ENCODE data around the gene PTPRM.

The PTPRM gene

DNA sequence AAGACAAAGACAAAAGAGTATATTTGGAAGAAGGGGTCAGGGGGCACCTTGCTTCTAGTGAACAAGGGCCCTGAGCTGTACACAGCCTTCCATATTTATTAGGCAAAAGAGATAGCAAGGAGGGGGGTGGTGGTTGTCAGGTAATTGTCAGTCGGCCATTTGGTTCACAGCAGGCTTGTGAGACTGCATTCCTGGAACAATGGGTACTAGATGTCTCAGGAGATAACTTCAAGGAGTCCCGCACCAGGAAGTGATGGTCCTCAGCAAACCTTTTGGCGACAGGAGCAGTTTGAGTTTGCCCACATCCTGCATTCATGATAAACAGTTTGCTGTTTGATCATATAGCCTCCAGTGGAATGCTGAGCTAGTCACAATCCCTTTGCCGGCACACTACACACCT is 665.7 kb downstream of the PTPRM start:
- no peak for DNase-seq (ENCODE audit: low spot score)

GRCh38 chr18:8235894-8236293 is 668.8 kb downstream of the PTPRM start:
- DNase-seq (ENCODE audit: low spot score): no peak

GRCh38 chr18:8238507-8238906 is 671.4 kb downstream of the PTPRM start:
- DNase-seq (ENCODE audit: low spot score): no peak

DNA sequence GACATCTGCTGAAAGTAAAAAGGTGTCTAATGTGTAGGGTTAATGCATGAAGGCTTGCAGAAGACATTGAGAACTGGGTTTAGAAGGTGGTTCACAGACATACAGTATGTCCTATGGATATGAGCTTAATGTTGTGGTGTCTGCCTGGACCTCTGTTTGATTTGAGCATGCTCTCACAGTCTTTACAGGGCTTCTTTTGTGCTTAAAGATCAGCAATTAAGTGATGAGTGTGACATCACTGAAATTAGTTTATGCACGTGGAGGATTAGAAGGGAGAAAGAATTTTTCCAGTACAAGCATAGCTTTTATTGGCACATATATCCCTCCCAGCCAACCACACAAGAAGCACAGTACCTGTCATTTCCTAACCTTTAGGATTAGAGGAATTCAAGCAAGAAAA is 674.6 kb downstream of the PTPRM start:
- no peak for DNase-seq (ENCODE audit: low spot score)

- no peak for DNase-seq (ENCODE audit: low spot score)
Observed at GRCh38 chr18:8242151-8242696, 675.1 kb downstream of the PTPRM start.

DNA sequence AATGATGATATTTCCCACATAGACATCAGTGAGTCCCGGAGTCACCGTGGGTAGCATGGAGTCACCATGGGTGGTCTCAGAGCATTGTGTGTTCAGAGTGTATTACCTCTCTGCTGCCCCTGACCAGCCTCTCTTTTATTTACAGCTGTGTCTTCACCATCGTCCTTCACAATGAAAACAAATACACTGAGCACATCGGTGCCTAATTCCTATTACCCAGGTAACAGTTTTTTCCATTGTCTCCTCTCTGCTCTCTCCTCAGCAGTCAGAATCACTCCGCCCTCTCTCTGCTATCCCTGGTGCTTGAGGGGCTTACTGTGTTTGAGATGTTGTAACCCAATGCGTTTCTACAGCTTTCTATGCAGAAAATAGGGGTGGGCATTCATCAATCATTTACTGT is 680.6 kb downstream of the PTPRM start:
- no peak for DNase-seq (ENCODE audit: low spot score)

DNA sequence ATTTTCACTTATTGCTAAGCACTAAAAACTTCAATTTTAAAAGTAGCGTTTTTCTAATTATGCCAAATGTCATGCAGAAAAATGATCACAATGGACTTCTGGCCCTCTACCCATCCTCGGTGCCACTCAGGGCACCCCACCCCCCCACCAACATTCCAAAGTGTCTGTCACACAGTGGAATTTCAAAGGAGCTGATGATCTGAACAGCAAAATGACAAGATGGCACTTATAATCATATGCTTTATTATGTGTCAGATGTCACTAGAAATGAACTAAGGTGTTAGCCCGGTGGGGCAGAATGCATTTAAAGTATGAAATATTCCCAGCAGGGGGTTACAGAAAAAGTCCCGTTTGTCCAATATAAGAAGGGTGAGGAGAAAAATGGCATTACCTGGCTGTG is 681.5 kb downstream of the PTPRM start:
- DNase-seq (ENCODE audit: low spot score): no peak

- DNase-seq (ENCODE audit: low spot score): no peak
Observed at GRCh38 chr18:8249811-8250210, 682.7 kb downstream of the PTPRM start.

- no peak for DNase-seq (ENCODE audit: low spot score)
Observed at GRCh38 chr18:8252371-8252770, 685.3 kb downstream of the PTPRM start.

- DNase-seq (ENCODE audit: low spot score): no peak
Observed at GRCh38 chr18:8253944-8254343, 686.8 kb downstream of the PTPRM start.

DNA sequence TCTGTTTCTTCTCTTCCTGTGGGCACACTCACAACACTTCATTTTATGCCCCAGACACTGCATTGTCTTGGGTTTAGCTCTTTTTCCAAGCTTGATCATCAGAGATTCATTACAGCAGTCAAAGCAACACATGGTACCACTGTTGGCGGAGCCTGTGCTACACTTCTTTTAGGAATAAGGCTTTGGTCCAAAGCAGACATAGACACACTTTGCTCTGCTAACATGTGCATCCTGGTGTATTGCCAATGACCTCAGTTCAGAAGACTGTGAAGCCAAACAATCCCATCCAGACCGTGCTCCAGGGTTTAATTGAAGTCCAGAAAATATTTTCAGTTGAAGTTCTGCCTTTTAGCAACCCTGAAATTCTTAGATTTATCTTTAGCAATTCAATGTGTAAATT is 687.5 kb downstream of the PTPRM start:
- no peak for DNase-seq (ENCODE audit: low spot score)

GRCh38 chr18:8257851-8258434 is 690.8 kb downstream of the PTPRM start:
- no peak for DNase-seq (ENCODE audit: low spot score)

DNA sequence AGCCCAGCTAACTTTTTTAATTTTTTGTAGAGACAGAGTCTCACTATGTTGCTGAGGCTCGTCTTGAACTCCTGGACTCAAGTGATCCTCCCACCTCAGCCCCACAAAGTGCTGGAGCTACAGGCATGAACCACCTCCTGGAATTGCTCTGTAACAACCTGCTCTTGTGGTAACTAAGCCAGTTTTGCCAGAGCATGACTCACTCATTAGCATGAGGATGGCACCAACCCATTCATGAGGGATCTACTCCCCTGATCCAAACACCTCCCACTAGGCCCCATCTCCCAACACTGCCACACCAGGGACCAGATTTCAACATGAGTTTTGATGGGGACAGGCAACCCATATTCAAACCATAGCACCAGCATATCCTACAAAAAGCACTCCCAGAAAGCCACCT is 693.2 kb downstream of the PTPRM start:
- no peak for DNase-seq (ENCODE audit: low spot score)

- DNase-seq (ENCODE audit: low spot score): no peak
Observed at GRCh38 chr18:8260827-8261226, 693.7 kb downstream of the PTPRM start.

DNA sequence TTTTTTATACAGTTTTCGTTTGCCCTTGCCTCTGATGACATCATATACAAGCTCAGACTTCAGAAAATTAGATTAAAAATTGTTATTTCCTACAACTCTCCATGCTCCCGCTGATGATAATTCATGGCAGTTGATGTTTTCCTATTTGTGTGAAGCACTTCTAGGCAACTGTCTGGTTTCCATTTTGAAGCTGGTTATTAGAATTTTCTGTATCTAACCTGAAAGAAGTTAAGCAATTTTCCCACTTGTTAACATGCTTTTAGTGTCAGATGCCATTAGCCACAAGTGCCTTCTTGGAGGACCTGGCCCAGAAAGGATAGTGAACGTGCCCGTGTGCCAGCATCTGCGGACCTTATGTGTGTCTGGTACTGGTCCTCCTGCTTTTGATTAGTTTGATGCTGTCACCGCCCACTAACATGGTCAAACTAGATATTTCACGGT is 694.6 kb downstream of the PTPRM start:
- DNase-seq (ENCODE audit: low spot score): no peak

DNA sequence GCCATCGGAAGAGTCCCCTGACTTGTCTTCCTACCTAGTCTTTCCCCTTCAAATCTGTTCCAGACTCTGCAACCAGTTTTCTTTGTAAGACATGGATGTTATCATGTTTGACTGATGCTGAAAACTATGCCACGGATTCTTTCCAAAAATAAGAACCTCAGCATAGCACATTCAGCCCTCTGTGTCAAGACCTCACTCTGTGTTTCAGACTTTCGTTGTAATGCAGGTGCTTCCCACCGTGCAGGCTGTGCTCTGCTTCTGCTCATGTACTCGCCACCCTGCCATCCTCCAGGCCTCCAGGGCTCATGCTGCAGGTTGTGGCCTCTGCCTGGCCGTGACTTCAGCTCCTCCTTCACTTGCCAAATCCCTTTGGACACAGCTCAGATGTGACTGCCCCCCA is 695.1 kb downstream of the PTPRM start:
- no peak for DNase-seq (ENCODE audit: low spot score)

DNA sequence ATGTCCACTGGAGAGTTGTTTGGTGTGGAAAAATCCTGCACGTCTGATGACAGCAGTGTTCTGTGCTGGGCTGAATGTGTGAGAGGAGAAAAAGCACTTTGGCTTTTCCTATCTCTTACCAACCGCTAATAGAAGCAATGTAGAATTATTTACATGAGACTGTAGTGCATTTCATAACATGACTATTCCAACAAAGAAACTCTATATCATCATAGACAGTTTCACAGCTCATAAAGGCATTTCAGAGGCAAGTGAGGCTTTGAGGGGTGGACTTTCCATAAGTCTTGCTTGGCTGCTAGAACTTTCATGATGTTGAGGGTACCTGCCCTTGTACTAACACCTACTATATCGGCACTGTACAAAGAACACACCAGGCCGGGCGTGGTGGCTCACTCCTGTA is 697.0 kb downstream of the PTPRM start:
- no peak for DNase-seq (ENCODE audit: low spot score)

GRCh38 chr18:8264861-8265411 is 697.8 kb downstream of the PTPRM start:
- DNase-seq (ENCODE audit: low spot score): no peak

DNA sequence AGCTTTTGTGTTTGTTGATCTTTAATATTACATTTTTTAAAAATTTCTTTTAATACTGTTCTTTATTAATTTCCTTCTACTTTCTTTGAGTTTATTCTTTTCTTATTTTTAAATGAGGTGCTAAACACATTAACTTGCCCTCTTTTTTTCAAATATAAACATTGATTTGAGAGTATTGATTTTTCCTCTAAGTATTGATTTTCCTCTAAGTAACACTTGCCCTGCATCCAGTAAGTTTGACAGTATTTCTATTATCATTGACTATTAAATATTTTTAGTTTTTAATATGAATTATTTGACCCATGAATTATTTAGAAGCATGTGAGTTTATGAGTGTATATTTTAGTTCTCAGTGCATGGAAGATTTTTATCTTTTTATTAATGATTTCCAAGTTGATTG is 705.1 kb downstream of the PTPRM start:
- DNase-seq (ENCODE audit: low spot score): no peak

DNA sequence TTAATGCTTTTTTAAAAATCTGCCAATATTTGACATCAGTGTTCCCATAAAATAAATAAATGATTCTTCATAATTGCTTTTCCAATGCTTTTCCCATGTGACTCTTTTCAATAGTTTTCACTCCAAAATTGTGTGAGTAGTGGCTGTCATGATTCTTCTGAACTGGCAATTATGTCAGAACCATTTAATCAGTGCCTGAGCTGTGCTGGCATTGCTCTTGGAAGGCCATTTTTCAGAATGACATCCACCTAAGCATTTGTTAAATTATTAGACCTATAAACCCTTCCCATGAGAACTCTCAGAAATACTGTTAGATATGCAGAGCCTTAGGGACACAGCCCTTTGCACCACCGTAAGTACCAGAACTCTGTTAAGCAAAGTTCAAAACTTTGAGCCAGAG is 707.3 kb downstream of the PTPRM start:
- no peak for DNase-seq (ENCODE audit: low spot score)

DNA sequence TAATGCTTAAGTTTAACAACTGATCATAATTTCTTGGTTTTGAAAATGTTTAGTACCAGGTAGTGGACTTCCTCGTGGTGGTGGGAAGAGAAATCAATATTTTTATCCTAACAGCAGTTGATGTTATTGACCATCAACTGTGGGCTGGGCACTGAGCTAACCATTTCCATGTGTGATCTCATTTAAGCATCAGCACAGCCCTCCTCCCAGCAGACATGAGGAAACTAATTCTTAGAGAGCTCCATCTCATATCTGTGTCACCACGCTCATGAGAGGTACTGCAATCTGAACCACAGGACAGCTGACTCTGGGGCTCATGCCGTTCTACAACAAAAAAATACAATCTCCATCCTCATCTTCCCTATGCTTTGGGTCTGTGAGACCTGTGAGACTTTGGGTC is 709.3 kb downstream of the PTPRM start:
- DNase-seq (ENCODE audit: low spot score): no peak

DNA sequence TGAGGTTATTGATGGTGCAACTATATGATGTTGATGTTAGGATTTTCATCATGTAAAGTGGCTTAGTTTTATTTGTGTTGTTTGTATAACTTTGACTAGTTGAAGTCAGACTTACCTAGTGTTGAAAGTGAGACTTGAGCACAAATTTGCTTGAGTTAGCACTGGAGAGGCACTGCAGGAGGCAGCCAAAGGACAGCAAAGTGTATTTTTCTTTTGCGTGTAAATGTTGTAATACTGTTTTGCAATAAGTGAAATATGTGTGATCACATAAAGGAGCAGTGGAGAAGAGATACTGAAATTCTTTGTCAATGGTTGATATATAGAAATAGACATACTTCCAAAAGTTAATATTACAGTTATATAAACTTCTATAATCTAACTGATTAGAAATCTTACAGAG is 710.2 kb downstream of the PTPRM start:
- no peak for DNase-seq (ENCODE audit: low spot score)

DNA sequence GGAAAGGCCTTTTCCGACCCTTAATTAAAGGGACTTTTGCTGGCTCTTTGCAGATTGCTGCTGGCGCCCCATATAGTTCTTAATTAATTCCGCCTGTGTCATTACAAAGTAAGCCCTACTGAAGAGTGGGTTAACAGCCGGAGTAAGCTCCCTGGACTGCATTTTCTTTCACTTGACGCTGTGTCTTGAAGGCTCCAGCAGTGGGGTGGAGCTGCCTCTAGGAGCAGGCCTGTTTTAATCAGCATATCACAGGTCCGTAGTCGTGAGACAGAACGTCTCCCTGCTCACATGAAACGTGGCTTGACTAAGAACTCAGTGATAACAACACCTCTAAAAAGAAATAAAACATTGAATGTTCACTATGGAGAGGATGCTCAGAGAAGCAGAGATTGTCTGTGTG is 712.2 kb downstream of the PTPRM start:
- no peak for DNase-seq (ENCODE audit: low spot score)

GRCh38 chr18:8279781-8280330 is 712.7 kb downstream of the PTPRM start:
- no peak for DNase-seq (ENCODE audit: low spot score)

All from CD4-positive, alpha-beta T cell treated with Interleukin-6 at 100 ng/mL for 8 hours (primary cell).